ENCODE data around the gene LGALS3BP.

- TF ChIP-seq CTCF (IDR thresholded peaks at IDR 0.05) (no peak), POLR2AphosphoS5 (IDR thresholded peaks at IDR 0.05) (no peak), POLR2A (IDR thresholded peaks at IDR 0.05) (no peak), EP300 (IDR thresholded peaks at IDR 0.05) (no peak)
Observed at GRCh38 chr17:78999947-79000395, 20.2 kb upstream of the LGALS3BP start.
